GM12801 (cell line): ENCODE data around the gene TFIP11.

ENCODE experiments used
- TF ChIP-seq, protein P1 (sequence below): IDR thresholded peaks from one replicate; pipeline ENCODE4 v1.5.1; 2011; ENCODE audit warnings: control low read depth; ENCODE audit not compliant: insufficient read length; ENCODE audit errors: extremely low read depth

Gene TFIP11

DNA sequence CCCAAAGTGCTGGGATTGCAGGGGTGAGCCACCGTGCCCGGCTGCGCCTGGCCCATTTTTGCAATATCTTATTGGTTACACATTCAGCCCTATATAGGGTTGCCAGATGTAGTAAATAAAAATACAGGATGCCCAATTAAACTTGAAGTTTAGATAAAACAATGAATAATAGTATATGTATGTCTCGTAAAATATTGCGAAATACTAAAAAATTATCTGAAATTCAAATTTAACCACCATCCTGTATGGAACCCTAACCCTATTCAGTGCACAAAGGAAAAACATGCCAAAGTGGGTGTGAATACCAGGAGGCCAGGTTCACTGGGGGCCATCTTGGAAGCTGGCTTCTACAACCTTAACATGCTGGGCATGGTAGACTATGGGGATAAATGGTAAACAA lies 5.2 kb upstream of the TFIP11 start:
- TF ChIP-seq, protein P1, sequence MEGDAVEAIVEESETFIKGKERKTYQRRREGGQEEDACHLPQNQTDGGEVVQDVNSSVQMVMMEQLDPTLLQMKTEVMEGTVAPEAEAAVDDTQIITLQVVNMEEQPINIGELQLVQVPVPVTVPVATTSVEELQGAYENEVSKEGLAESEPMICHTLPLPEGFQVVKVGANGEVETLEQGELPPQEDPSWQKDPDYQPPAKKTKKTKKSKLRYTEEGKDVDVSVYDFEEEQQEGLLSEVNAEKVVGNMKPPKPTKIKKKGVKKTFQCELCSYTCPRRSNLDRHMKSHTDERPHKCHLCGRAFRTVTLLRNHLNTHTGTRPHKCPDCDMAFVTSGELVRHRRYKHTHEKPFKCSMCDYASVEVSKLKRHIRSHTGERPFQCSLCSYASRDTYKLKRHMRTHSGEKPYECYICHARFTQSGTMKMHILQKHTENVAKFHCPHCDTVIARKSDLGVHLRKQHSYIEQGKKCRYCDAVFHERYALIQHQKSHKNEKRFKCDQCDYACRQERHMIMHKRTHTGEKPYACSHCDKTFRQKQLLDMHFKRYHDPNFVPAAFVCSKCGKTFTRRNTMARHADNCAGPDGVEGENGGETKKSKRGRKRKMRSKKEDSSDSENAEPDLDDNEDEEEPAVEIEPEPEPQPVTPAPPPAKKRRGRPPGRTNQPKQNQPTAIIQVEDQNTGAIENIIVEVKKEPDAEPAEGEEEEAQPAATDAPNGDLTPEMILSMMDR: no peak

DNA sequence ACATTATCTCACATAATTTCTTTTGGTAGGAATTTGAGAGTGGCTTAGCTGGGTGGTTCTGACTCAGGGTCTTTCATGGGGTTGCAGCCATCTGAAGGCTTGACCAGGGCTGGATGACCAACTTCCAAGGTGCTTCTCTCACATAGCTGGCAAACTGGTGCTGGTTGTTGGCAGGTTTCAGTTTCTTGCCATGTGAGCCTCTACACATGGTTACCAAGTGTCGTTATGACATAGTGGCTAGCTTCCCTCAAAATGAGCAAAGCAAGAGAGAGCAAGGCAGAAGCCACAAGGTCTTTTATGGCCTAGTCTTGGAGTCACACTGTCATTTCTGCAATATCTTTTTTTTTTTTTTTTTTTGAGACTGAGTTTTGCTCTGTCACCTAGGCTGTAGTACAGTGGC lies 4.2 kb upstream of the TFIP11 start:
- TF ChIP-seq, protein P1: no peak

DNA sequence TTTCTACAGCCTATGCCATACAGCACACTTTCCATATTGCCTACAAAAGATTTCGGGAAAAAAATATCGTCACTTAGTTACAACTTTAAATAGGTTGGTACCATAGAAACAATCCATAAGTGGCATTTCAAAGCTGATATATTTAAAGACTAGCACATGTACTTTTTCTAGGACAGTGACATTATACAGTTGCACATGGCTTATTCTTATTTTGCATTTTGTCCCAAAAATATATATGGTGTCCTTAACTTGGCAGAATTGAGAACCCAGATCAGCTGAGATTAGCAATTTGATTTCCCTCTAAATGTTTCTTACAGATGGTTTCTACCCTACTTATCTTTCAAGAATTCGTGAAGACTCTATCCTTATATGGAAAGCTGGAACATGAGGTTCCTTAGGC lies 3.7 kb upstream of the TFIP11 start:
- TF ChIP-seq, protein P1: no peak

DNA sequence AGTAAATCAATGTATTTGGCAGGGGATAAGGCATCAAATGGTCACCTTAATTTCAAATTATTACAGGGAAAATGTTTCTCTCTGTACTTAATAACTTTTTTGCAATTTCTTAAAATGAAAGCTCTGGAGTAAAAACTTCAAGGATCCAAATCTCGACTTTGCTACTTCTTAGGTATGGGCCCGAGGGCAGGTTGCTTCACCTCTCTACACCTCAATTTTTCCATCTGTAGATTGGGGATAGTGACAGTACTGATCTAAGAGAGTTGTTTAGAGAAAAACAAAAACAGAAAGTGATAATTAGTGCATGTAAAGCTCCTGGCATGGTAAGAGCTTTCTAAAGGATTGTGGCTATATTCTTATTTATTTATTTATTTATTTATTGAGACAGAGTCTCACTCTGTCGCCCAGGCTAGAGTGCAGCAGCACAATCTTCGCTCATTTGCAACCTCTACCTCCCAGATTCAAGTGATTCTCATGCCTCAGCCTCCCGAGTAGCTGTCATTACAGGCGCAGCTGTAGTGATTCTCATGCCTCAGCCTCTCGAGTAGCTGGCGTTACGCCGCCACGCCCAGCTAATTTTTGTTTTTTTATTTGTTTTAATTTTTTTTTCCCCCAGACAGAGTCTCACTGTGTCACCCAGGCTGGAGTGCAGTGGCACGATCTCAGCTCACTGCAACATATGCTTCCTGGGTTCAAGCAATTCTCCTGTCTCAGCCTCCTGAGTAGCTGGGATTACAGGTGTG lies 2.3 kb upstream of the TFIP11 start:
- TF ChIP-seq, protein P1: no peak

DNA sequence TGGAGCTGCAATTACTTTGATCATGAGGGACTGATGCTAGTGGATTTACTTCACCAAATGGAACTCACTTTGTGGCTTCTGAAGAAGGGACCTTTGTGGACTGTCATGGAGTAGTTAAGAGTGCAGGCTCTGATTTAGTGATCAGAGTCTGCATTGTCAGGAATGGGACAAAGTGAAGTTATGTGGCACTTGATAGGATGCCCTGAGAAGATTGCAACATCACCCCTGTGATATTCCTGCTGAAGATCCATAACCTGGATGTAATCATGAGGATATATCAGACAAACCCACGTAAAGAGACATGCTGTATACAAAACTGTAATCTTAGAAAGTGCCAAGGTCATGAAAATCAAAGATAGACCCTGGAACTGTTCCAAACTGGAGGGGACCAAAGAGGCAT lies 1.6 kb upstream of the TFIP11 start:
- TF ChIP-seq, protein P1: no peak

DNA sequence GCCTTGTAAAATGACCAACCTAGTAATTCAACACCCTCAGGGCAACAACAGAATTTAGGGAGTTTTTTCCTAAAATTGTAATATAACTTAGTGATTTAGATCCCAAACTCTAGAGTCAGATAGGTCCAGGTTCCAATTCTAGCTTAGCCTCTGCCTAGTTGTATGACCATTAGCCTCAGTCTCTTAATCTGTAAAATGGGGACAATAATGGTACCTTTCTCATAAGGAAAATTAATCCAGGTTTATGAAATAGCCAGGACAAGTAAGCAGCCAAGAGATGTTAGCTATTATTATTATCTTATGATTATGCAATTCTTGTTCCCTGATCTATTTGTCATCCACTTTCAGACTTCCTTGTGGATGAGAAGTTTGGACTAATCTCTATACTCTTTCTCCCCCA lies 4.1 kb downstream of the TFIP11 start:
- TF ChIP-seq, protein P1: no peak

DNA sequence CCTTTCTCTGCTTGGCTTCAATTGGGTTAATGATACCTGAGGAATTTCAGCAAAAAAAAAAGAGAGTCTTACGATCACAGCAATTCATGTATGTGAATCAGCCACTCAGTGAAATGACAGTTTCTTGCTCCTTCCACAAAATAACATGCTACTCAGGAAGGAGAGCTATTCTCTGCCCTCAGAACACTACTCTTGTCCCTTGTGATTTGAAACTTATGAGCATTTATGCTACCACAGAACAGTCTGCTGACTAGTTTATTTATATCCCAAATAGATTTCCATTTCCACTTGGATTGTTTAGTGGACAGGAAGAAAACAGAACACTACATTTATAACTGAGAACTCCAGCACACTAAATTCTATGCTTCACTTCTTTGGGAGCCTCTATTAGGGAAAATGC lies 8.5 kb downstream of the TFIP11 start:
- TF ChIP-seq, protein P1: no peak
